HG02938 (cell line): Measurements from ENCODE around the gene ABTB2.
"Not testable (repeated sequence)": the region's sequence is repeated elsewhere in the genome, so short reads cannot be mapped to it uniquely, and the experiment has no call there.

Source experiments
- ATAC-seq: cut with Tn5 transposase; IDR thresholded peaks from one replicate; pipeline ENCODE4 v1.9.1; 2021; ENCODE audit warnings: mild to moderate bottlenecking, moderate library complexity; ENCODE audit not compliant: unreplicated experiment

Gene ABTB2

DNA sequence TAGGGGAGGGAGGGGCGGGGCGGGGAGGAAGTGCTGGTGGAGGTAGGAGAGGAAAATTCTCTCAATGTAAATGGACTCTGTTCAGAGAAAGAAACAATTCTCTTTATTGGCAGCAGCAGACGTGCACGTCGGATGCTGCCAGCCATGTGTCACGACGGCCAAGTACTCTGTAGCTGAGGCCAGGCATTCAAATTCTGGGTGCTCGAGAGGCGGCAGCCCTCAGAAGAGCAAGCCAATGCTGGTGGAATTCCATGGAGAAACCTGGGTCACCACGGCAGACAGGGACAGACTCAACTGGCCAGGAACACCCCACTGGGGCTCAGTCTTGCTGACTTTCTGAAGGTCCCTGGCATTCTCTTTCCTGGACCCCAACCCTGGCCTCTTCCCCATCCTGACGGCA, 90.8 kb downstream of the ABTB2 start:
- no peak for ATAC-seq

DNA sequence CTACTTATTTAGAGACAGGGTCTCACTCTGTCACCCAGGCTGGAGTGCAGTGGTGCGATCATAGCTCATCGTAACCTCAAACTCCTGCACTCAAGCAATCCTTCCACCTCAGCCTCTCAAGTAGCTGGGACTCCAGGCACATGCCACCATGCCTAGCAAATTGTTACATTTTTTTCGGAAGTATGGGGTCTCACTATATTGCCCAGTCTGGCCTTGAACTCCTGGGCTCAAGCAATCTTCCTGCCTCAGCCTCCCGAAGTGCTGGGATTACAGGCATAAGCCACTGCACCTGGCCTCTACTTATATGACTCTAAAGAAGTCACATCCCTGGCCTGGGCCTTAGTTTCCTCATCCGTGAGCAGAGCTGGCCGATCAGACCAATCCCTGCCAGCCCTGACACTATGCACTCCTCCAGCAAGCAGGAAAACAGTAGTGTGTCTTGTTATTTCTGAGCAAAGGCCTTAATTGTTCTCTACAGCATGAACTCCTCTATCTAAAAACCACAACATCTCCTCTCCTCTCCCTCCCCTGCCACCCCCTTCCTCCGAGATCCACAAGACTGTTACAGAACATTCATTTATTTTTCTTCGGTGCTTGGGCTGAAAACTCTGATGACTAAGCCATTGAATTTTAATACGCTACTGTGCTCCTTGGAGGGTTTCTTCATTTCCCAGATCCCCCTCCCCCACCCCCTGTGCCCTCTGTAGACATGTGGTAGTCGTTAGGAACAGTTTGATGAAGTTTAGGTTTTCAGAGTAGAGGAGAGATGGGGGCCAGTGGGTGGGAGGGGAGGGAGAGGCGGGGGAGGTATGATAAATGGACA, 91.5 kb downstream of the ABTB2 start:
- ATAC-seq, result no peak

- ATAC-seq, result no peak
Measured at GRCh38 chr11:34264303-34265110, 93.3 kb downstream of the ABTB2 start.

DNA sequence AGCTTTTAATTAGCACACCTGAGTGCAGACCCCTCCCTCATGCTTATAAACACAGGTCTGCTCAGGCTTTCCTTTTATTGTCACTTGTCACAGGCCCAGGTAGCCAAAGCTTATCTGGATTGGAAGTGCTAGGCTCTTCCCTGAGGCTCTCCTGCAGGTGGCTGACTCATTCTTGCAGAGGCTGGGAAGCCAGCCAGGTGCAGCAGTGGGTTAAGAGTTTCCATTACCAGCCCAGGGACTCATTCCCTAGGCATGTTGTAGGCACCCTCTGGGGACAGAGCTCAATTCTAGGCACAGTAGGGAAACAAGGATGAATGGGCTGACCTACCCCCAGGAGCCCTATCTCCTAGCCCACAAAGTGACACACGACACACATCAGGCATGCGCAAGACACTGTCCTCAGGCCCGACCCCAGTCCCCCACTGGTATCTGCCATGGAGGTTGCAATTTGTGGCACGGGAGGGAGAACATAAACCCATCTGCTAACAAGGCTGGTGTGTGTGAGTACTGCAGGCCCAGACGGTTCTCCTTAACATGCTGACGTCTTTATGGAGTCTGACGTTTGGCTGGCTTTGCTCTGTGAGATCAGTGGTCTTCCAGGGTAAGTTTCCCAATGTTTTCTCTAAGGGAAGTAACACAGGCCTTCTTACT, 94.2 kb downstream of the ABTB2 start:
- no peak for ATAC-seq

DNA sequence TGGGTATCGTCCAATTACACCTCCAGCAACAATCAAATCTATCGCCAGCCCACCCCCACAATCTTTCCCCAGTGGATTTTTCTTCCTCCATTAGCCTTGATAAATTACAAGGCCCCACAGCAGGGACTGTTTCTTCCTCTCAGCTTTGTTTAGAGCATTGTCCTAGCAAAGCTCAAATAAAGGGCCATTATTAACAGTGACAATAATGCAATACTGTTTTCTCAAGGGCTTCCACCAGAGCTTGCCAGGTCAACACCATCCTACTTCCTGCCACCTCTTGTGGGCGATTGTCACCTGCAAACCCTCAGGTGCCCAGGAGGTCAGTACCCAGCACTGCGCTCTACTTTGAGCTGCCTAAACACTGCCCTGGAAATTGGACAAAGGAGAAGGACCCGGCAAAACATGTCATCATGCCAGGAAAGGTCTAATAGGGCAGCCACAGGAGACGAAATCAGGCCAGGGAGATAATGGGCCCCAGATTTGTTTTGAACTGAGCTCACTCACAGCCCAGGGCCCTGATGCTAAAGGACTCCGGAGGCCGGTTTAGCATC, 95.2 kb downstream of the ABTB2 start:
- ATAC-seq, result no peak

GRCh38 chr11:34261820-34262219, 96.0 kb downstream of the ABTB2 start:
- ATAC-seq, result no peak

GRCh38 chr11:34261095-34261494, 96.7 kb downstream of the ABTB2 start:
- ATAC-seq, result no peak

- ATAC-seq, result no peak
Measured at GRCh38 chr11:34260072-34260575, 97.7 kb downstream of the ABTB2 start.

- no peak for ATAC-seq
Measured at GRCh38 chr11:34259087-34259486, 98.7 kb downstream of the ABTB2 start.

- ATAC-seq, result no peak
Measured at GRCh38 chr11:34256626-34257025, 101.2 kb downstream of the ABTB2 start.

DNA sequence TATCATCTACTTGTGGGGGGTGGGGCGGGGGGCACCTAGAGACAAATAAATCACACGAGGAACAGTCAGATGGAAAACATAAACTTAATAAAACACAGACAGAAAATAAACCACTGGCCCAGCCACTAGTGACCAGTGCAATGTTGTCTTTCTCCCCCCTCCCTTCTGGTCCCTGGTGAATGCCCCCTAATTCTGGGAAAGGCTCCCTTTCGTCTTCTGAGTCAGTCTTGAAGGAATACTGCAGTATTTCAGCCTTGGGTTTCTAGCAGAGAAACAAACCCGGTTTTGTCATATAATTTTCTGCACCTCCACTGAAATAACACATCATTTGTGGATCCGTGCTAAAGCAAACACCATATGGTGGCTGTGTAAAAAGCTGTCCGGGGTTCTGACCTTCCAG, 101.7 kb downstream of the ABTB2 start:
- ATAC-seq, result no peak

GRCh38 chr11:34255101-34255500, 102.7 kb downstream of the ABTB2 start:
- ATAC-seq, result no peak

GRCh38 chr11:34254011-34254410, 103.8 kb downstream of the ABTB2 start:
- ATAC-seq, result no peak

DNA sequence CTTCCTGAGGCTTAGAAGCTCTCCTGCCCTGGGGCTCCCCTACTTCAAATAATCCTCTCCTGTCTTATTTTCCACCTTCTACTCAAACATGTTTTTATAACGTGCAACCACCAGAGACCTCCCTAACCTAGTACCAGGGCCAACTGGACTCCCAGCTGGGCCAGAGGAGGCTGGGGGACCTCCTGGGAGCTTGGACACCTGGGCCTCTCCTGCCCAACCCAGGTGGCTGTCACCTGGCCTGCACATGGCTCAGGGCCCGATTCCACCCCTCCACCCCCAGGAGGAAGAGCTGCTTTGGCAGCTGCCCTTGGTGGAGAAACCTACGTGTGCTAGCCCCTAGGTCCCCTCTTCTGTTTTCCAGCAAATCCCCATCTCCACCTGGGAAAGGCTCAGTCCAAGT, 105.2 kb downstream of the ABTB2 start:
- ATAC-seq, result no peak

GRCh38 chr11:34252015-34252414, 105.8 kb downstream of the ABTB2 start:
- ATAC-seq, result no peak

DNA sequence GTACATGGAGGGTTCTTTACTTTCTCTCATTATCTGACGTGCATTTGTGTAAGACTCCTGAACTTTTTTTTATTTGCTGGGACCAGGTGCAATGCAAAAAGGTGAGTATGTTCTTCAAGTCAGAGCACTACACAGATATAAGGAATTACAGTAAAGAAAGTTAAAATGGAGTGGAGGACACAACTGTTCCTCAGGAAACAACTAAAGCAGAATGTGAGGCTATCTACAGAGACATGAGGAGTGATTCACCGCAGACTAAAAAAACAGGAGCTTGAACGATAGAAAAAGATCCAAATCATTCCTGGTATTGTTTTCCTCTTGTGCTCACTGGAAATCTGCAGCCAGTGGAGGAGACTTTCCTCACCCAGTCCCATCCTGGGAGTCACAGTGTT, 106.2 kb downstream of the ABTB2 start:
- no peak for ATAC-seq

DNA sequence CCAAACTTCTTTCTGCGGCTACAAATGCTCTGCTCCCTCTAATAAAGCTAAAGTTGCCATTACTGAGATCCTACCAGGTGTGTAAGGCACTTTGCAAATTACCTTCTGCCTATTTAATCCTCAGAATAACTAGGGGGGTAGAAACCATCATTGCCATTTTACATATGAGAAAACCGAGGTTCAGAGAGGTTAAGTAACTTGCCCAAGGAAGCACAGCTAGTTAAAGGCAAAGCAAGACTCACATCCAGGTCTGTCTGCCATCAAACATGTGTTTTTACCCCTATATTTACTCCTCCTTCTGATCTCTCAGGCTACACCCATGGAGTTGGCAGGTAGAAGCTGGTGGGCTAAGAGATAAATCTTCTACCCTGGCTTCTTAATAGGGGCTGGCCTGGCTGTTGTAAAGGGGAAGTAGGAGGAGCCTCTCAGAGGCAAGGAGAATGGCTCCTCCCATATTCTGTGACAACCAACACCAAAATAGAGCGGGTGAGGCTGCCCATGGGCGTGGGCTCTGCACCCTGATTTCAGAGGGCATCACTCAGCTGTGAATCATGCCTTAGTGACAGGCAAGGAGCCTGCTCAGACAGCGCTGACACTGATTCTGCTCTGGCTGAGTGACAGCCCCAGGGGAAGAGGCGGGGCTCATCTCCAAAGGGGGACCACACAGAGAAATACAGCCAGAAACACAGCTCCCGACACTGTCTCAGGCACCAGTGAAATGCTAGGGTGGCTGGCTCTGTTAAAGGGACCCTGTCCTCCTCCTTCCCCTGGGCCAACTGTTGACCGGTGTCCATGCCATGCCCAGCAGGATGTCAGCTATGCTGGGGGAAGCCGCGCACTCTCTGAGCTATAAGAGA, 106.8 kb downstream of the ABTB2 start:
- ATAC-seq, result peak; percentile 70

- no peak for ATAC-seq
Measured at GRCh38 chr11:34250211-34250610, 107.6 kb downstream of the ABTB2 start.

DNA sequence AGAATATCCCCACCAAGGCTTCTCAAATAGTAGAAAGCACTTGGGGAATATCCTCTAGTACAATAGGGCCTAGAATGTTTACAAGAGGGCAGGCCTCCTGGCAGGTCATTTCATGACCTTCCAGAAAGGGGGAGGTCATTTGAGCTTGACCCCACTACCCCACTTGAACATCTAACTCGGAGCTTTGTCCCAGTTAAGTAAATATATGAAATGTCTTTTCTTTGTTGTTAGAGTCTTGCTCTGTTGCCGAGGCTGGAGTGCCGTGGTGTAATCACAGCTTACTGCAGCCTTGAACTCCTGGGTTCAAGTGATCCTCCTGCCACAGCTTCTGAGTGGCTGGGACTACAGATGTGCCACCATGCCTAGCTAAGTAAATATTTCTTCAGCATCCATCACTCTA, 108.4 kb downstream of the ABTB2 start:
- ATAC-seq, result no peak

- ATAC-seq, result not testable (repeated sequence)
Measured at GRCh38 chr11:34246511-34246910, 111.3 kb downstream of the ABTB2 start.
